Measurements from ENCODE around the gene DENND6A.
A peak's percentile ranks its signal among the peaks of the same experiment; 100 is the strongest.

The DENND6A gene

DNA sequence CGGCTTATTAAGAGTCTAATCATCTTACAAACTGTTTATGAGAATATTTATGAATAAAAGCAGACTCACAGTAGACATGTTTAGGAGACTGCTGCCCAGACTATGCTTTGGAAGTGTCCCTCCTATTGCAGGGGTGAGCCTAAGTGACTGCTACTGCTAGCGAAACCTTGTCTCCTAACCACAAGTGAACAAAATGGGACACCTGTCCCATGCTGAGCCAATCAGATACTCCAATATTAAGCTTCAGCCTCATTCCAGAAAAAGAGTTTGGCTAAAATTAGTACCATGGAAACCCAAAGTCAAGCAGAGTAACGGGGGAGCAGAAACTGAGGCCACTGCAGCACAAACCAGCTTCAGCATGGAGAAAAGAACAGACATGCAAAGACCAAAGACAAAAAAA lies 4.6 kb downstream of the DENND6A start:
- DNase-seq (ENCODE audit: low read depth), result no peak
- TF ChIP-seq, protein P1, sequence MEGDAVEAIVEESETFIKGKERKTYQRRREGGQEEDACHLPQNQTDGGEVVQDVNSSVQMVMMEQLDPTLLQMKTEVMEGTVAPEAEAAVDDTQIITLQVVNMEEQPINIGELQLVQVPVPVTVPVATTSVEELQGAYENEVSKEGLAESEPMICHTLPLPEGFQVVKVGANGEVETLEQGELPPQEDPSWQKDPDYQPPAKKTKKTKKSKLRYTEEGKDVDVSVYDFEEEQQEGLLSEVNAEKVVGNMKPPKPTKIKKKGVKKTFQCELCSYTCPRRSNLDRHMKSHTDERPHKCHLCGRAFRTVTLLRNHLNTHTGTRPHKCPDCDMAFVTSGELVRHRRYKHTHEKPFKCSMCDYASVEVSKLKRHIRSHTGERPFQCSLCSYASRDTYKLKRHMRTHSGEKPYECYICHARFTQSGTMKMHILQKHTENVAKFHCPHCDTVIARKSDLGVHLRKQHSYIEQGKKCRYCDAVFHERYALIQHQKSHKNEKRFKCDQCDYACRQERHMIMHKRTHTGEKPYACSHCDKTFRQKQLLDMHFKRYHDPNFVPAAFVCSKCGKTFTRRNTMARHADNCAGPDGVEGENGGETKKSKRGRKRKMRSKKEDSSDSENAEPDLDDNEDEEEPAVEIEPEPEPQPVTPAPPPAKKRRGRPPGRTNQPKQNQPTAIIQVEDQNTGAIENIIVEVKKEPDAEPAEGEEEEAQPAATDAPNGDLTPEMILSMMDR (conservative IDR thresholded peaks at IDR 0.05; ENCODE audit: low read depth, low read length), result no peak
- H3K4me3 ChIP-seq (ENCODE audit: low read depth, low read length), result no peak overlapping the region

DNA sequence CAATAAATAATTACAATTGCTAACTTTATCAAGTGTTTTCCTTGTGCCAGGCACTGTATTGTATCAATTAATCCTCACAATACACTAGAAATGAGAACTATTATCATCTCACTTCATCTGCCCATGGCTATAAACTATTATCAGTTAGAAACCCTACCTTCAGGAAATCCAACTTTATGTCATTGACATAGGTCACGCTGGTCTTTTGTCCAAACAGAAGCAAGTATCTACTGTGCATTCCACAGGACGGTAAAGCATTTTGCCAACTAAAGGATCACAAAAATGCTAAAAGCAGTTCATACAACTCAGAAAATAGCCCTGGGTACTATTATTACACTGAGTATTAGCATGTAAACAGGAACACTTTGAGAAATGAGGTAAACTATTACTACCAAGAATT lies 9.6 kb downstream of the DENND6A start:
- TF ChIP-seq, protein P1 (conservative IDR thresholded peaks at IDR 0.05; ENCODE audit: low read depth, low read length), result no peak
- DNase-seq (ENCODE audit: low read depth), result no peak
- no peak overlapping the region for H3K4me3 ChIP-seq (ENCODE audit: low read depth, low read length)

DNA sequence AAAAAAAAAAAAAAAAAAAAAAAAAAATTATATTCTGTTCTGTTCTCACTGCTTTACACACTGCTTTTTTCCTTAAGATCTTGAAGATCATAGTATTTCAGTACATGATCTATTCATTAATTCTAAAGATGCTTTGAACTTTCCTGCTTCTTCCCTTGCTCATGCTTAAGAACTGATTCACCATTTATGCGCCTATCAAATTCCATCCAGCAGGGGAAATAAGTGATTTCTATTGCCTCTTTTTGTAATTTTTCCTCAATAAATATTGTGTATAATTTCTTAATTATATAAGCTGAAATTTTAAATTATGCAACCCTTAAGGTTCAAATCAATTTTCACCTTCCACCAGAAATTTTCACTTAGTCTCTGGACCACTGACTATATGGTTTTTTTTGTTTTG lies 10.6 kb downstream of the DENND6A start:
- TF ChIP-seq, protein P1 (conservative IDR thresholded peaks at IDR 0.05; ENCODE audit: low read depth, low read length), result peak; percentile 39
- no peak overlapping the region for H3K4me3 ChIP-seq (ENCODE audit: low read depth, low read length)
- DNase-seq (ENCODE audit: low read depth), result peak; percentile 50

DNA sequence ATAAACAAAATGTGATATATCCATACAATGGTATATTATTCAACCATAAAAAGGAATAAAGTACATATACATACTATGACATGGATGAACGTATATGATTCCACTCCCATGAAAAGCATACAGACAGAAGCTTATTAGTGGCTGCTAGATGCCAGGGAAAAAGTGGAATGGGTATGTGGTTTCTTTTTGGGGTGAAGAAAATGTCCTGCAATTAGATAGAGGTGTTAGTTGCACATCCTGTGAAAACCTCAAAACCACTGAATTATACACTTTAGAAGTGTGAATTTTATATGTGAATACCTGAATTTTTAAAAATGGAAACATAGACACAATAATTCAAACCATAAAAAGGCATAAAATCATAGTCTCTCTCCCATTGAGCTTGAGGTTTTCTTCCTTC lies 11.2 kb downstream of the DENND6A start:
- TF ChIP-seq, protein P1 (conservative IDR thresholded peaks at IDR 0.05; ENCODE audit: low read depth, low read length), result no peak
- H3K4me3 ChIP-seq (ENCODE audit: low read depth, low read length), result no peak overlapping the region
- DNase-seq (ENCODE audit: low read depth), result no peak

DNA sequence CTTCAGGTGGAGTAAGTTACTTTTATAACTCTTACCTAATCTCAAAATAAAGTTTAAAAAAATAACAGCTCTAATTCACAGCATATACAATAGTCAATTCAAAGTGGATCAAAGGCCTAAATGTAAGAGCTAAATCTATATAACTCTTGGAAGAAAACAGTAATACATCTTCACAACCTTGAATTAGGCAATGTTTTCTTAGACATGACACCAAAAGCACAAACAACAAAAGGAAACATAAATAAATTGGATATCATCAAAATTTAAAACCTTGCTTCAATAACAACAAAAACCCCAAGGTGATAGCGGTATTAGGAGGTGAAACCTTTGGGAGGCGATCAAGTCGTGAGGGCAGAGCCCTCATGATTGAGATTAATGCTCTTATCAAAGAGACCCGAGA lies 12.8 kb downstream of the DENND6A start:
- no peak overlapping the region for H3K4me3 ChIP-seq (ENCODE audit: low read depth, low read length)
- TF ChIP-seq, protein P1 (conservative IDR thresholded peaks at IDR 0.05; ENCODE audit: low read depth, low read length), result no peak
- no peak for DNase-seq (ENCODE audit: low read depth)

DNA sequence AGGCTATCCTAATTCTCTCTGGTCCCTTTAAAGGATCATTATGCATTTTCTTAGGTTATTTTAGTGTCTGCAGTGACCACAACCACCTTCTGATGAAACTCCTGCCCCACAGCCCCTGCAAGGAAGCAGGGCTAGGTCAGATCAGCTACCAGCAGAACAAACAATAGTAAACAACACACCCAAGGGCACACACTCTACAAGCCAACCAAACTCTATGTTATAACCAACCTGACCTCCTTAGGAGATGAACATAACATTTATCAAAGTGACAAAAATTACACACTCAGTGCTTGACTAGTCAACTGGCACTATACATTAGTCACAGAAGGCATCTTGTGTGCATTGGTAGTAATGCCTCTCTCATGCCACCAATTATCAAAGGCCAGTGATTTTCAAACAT lies 17.3 kb downstream of the DENND6A start:
- TF ChIP-seq, protein P1 (conservative IDR thresholded peaks at IDR 0.05; ENCODE audit: low read depth, low read length), result no peak
- no peak overlapping the region for H3K4me3 ChIP-seq (ENCODE audit: low read depth, low read length)
- DNase-seq (ENCODE audit: low read depth), result no peak

DNA sequence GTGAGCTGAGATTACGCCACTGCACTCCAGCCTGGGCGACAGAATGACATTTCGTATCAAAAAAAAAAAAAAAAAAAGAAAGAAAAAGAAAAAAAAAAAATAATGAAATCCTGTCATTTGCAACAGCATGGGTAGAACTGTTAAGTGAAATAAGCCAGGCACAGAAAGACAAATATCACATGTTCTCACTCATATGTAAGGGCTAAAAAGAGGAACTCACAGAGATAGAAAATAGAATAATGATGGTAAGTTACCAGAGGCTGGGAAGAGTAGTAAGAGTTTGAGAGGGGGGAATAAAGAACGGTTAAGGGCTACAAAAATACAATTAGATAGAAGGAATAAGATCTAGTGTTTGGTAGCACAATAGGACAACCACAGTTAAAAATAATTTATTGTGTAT lies 19.7 kb downstream of the DENND6A start:
- DNase-seq (ENCODE audit: low read depth), result no peak
- H3K4me3 ChIP-seq (ENCODE audit: low read depth, low read length), result no peak overlapping the region
- TF ChIP-seq, protein P1 (conservative IDR thresholded peaks at IDR 0.05; ENCODE audit: low read depth, low read length), result no peak

Measured in choroid plexus epithelial cell (primary cell).